Prostate gland (tissue), 2 donors: ENCODE results near the gene KANK4. TPM values are rescaled to one million over a fixed set of nuclear protein-coding genes. Genes with fewer than 3 reads are reported as not detected.

ENCODE experiments used
- DNase-seq: peaks from one replicate; pipeline ENCODE4 v3.0.0-alpha.2; 2019; ENCODE audit warnings: low spot score
- H3K27ac ChIP-seq, 2 donors: fragments of 200-600 bp; sonication (generic); 2 replicates each; pipeline ENCODE4 v1.5.1; 2017 to 2019
- H3K27me3 ChIP-seq: fragments of 200-600 bp; sonication (generic); replicated peaks from 2 replicates; pipeline ENCODE4 v1.5.1; 2019; ENCODE audit not compliant: insufficient read depth
- H3K36me3 ChIP-seq, 2 donors: fragments of 200-600 bp; sonication (generic); 1 replicate in 1 of 2; 2 replicates in 1 of 2; pipeline versions ENCODE4 v1.5.1 to v1.8.1; 2017 to 2019
- H3K4me1 ChIP-seq: fragments of 200-600 bp; sonication (generic); replicated peaks from 2 replicates; pipeline ENCODE4 v1.5.1; 2019
- H3K4me3 ChIP-seq, 2 donors: fragments of 200-600 bp; sonication (generic); 2 replicates each; pipeline ENCODE4 v1.5.1; 2017 to 2019
- H3K9me3 ChIP-seq: fragments of 200-600 bp; sonication (generic); 2 replicates; pipeline ENCODE4 v1.5.1; 2017
- POLR2A ChIP-seq: fragments of 450-650 bp; IDR thresholded peaks from one replicate; pipeline ENCODE4 v1.6.1; 2016; ENCODE audit warnings: antibody characterized with exemption, mild to moderate bottlenecking
- POLR2AphosphoS5 ChIP-seq: sonication (generic); formaldehyde crosslinking; IDR thresholded peaks from one replicate; pipeline ENCODE4 v1.6.1; 2017; ENCODE audit warnings: antibody characterized with exemption
- WGBS: methylation state at CpG from one replicate; pipeline ENCODE4 v1.1.5; 2018; 5-methylcytosine and 5-hydroxymethylcytosine counted together
- intact Hi-C: fragments of 100-400 bp; cut with DNase I; formaldehyde crosslinking; loops from one replicate; pipeline ENCODE4 v1.14.2; 2022
- total RNA-seq, 2 donors: library from RNA; depleted of rRNA; stranded (reverse); fragments of >200 nt; gene quantifications; one replicate each; pipeline ENCODE4 v1.1.0, GENCODE V29; 2016
- TF ChIP-seq, protein P1 (sequence below), 4 experiments: fragments of 200-600 bp in 2 of 4; fragments of 450-650 bp in 2 of 4; sonication (generic) in 2 of 4; IDR thresholded peaks; 1 replicate in 3 of 4; 2 replicates in 1 of 4; pipeline ENCODE4 v1.5.1; 2016 to 2019; ENCODE audit warnings: antibody characterized with exemption in 4 of 4, mild to moderate bottlenecking in 2 of 4, moderate library complexity in 2 of 4

Gene KANK4
- total RNA-seq, 2 donors from 2014 or later: 6.1 to 6.8 TPM

DNA sequence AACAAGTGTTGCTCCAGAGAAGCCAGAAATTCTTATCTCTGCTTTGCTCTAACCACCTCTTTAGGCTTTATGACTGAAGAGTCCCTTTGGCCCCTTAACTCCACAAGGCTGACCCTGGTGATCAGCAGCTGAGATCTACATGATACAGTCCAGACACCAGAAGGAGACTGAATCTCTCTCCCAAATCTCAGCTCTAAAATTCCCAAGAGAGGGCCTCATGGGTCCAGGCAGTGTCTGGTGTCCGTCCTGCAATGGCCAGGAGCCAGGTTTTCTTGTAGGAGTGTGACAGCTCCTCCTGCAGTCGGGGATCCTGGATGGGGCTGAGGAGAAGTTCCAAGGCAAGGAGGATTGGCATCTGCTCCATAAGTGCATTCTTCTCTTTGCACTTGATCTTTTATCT is 89.3 kb downstream of the KANK4 start:
- TF ChIP-seq POLR2AphosphoS5 (no peak), POLR2A (no peak)
- TF ChIP-seq, protein P1, sequence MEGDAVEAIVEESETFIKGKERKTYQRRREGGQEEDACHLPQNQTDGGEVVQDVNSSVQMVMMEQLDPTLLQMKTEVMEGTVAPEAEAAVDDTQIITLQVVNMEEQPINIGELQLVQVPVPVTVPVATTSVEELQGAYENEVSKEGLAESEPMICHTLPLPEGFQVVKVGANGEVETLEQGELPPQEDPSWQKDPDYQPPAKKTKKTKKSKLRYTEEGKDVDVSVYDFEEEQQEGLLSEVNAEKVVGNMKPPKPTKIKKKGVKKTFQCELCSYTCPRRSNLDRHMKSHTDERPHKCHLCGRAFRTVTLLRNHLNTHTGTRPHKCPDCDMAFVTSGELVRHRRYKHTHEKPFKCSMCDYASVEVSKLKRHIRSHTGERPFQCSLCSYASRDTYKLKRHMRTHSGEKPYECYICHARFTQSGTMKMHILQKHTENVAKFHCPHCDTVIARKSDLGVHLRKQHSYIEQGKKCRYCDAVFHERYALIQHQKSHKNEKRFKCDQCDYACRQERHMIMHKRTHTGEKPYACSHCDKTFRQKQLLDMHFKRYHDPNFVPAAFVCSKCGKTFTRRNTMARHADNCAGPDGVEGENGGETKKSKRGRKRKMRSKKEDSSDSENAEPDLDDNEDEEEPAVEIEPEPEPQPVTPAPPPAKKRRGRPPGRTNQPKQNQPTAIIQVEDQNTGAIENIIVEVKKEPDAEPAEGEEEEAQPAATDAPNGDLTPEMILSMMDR (IDR thresholded peaks at IDR 0.05): no peak
- no peaks in the 10 kb centered on the region for H3K4me1 ChIP-seq
- 65% methylated on average over 2 of the region's 2 CpGs for WGBS

DNA sequence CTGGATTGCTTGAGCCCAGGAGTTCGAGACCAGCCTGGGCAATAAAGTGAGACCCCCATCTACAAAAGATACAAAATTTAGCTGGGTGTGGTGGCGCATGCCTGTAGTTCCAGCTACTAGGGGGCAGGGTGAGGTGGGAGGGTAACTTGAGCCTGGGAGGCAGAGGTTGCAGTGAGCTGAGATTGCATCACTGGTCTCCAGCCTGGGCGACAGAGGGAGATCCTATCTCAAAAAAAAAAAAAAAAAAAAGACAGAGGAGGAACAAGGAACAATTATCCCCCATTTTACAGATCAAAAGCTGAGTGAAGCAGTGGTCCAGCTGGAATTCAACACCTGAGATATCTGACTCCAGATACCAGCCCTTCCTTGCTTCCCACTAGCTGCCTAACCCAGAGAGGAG is 89.8 kb downstream of the KANK4 start:
- no peak for DNase-seq
- 85% methylated on average over 3 of the region's 3 CpGs for WGBS
- H3K9me3 ChIP-seq: no peaks in the 10 kb centered on the region
- intact Hi-C loops: no loop called here
- no peak overlapping the region for H3K4me3 ChIP-seq
- no peaks in the 10 kb centered on the region for H3K4me1 ChIP-seq
- H3K27me3 ChIP-seq: no peaks in the 10 kb centered on the region
- no peak for TF ChIP-seq POLR2A
- TF ChIP-seq, protein P1 (IDR thresholded peaks at IDR 0.05): no peak
- no peak for TF ChIP-seq POLR2AphosphoS5
- no peak overlapping the region for H3K27ac ChIP-seq
- H3K36me3 ChIP-seq: no peaks in the 10 kb centered on the region

More for the DNA sequence above, 89.3 kb downstream of the KANK4 start:
- Histone ChIP-seq H3K9me3 (no peaks in the 10 kb centered on the region), H3K27ac (no peak overlapping the region), H3K27me3 (no peaks in the 10 kb centered on the region), H3K36me3 (no peaks in the 10 kb centered on the region), H3K4me3 (no peak overlapping the region)
- intact Hi-C loops: no loop called here
- DNase-seq: no peak

DNA sequence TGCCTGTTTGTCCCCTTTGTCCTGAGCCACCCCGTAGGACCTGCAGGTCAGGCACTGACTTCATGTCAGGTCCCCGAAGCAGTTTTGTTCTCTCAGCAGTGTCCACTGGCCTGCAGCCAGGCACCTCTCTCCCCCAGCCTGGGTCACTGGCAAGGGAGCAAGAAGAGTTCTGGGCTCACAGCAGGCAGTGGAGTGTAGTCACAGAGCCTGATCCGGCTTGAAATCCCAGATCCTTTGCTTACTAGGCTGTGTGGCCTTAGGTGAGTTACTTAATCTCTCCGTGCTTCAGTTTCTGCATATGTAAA is 90.4 kb downstream of the KANK4 start:
- H3K36me3 ChIP-seq: no peaks in the 10 kb centered on the region
- intact Hi-C loops: no loop called here
- TF ChIP-seq POLR2A: no peak
- TF ChIP-seq POLR2AphosphoS5: no peak
- TF ChIP-seq, protein P1 (IDR thresholded peaks at IDR 0.05): no peak
- H3K4me3 ChIP-seq: no peak overlapping the region
- H3K27ac ChIP-seq: no peak overlapping the region
- H3K27me3 ChIP-seq: no peaks in the 10 kb centered on the region
- H3K9me3 ChIP-seq: no peaks in the 10 kb centered on the region
- H3K4me1 ChIP-seq: no peaks in the 10 kb centered on the region
- WGBS: 74% methylated on average over 4 of the region's 4 CpGs
- no peak for DNase-seq

DNA sequence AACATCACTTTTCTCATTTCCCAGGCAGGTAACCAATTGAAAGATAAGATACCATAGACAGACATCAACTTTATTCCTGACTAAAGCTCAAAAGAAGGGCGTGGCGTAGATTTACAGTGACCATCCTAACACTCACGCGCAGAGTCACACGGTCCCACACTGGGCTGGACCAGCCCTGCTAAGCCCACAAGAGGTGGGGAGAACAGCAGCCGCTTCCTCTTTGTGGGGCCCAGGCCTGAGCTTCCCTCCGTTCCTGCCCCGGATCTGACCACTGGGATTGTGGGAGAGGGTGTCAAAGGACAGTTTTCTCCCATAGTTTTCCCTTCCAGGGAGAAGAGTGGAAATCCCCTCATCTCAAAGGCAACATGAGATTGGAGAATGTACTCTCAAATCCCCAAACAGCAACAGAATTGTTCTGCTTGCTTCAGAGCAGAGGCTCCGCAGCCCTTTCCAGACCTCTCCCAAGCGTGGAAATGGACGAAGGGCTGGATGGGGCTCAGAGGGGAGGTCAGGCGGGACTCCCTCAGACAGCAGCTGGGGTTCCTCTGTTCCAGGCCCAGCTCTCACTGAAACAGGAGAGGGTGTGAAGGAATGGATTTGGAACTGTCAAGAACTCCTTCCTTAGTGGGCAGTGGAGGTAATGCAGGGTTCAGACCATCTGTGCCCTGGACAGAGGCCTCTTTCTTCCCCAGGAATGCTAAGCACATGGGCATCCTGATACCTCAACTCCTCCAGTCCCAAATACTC is 90.9 kb downstream of the KANK4 start:
- Histone ChIP-seq H3K4me1 (no peaks in the 10 kb centered on the region), H3K27ac (no peak overlapping the region), H3K27me3 (no peaks in the 10 kb centered on the region), H3K9me3 (no peaks in the 10 kb centered on the region), H3K36me3 (no peaks in the 10 kb centered on the region), H3K4me3 (no peak overlapping the region)
- TF ChIP-seq POLR2A: no peak
- TF ChIP-seq, protein P1 (IDR thresholded peaks at IDR 0.05): no peak
- no peak for TF ChIP-seq POLR2AphosphoS5
- WGBS: 84% methylated on average over 12 of the region's 12 CpGs
- intact Hi-C loops: no loop called here
- no peak for DNase-seq

DNA sequence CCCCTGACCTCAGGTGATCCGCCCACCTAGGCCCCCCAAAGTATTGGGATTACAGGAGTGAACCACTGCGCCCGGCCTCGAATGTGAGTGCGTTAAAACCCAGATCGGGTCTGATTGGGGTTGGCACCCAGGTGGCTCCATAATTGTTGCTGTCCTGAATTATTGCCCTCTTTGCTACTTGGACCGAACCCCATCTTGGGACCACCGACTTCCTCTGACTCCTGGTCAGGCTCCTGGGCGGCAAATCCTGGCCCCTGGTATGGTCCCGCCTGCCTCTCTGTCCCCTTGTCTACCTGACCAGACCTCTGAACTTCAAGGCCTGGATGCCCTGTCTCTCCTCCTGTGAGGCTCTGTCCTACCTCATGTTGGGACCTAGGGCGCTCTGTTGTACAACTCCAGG is 91.7 kb downstream of the KANK4 start:
- WGBS: 82% methylated on average over 11 of the region's 11 CpGs
- Histone ChIP-seq H3K4me3 (no peak overlapping the region), H3K36me3 (no peaks in the 10 kb centered on the region), H3K9me3 (no peaks in the 10 kb centered on the region), H3K27me3 (no peaks in the 10 kb centered on the region), H3K4me1 (no peaks in the 10 kb centered on the region), H3K27ac (no peak overlapping the region)
- DNase-seq: no peak
- no peak for TF ChIP-seq POLR2A
- TF ChIP-seq, protein P1 (IDR thresholded peaks at IDR 0.05): no peak
- no peak for TF ChIP-seq POLR2AphosphoS5
- intact Hi-C loops: no loop called here
